CD4-positive, CD25-positive, alpha-beta regulatory T cell (primary cell): ENCODE data around the gene MCC. TPM values are rescaled to one million over a fixed set of nuclear protein-coding genes. Genes with fewer than 3 reads are reported as not detected.
A peak's percentile ranks its signal among the peaks of the same experiment; 100 is the strongest.

ENCODE experiments used
- ATAC-seq, 2 donors: fragments of 150-1000 bp; cut with Tn5 transposase; one replicate each; pipeline ENCODE4 v1.10.0; 2021; ENCODE audit warnings: low read depth in 2 of 2, moderate number of reproducible peaks in 2 of 2, moderate library complexity in 1 of 2
- DNase-seq, 3 donors: peaks; one replicate each; pipeline versions ENCODE4 v3.0.0 to v3.0.0-alpha.2; 2012 to 2022; ENCODE audit warnings: mixed read lengths in 1 of 3
- H3K27ac ChIP-seq: one replicate; pipeline ENCODE4 v1.7.0; 2013; ENCODE audit warnings: mild to moderate bottlenecking, low read length; ENCODE audit not compliant: insufficient read depth, poor library complexity, severe bottlenecking
- H3K27me3 ChIP-seq: one replicate; pipeline ENCODE4 v1.7.0; 2013; ENCODE audit warnings: low read length; ENCODE audit not compliant: control insufficient read depth, insufficient read depth
- H3K36me3 ChIP-seq: one replicate; pipeline ENCODE4 v1.7.0; 2013; ENCODE audit warnings: mild to moderate bottlenecking, low read length, moderate library complexity; ENCODE audit not compliant: control insufficient read depth, insufficient read depth
- H3K4me1 ChIP-seq: 2 replicates; pipeline ENCODE4 v1.7.0; 2013; ENCODE audit warnings: mild to moderate bottlenecking, low read length; ENCODE audit not compliant: insufficient read depth, control insufficient read depth, poor library complexity, severe bottlenecking
- H3K4me3 ChIP-seq: one replicate; pipeline ENCODE4 v1.7.0; 2013; ENCODE audit warnings: low read depth, mild to moderate bottlenecking, low read length, moderate library complexity
- H3K9me3 ChIP-seq, 2 experiments: 1 replicate in 1 of 2; 2 replicates in 1 of 2; pipeline ENCODE4 v1.7.0; 2013; ENCODE audit warnings: low read length in 2 of 2, mild to moderate bottlenecking in 1 of 2, moderate library complexity in 1 of 2; ENCODE audit not compliant: control insufficient read depth in 2 of 2
- H3K27ac Mint-ChIP-seq, 3 donors: one replicate each; pipeline ENCODE4 v1.8.0; 2020 to 2022; ENCODE audit warnings: mild to moderate bottlenecking in 3 of 3, mixed read lengths in 3 of 3, moderate library complexity in 2 of 3
- H3K27me3 Mint-ChIP-seq: one replicate; pipeline ENCODE4 v1.8.0; 2022; ENCODE audit warnings: mild to moderate bottlenecking, mixed read lengths
- H3K36me3 Mint-ChIP-seq: one replicate; pipeline ENCODE4 v1.8.0; 2020; ENCODE audit warnings: mixed read lengths
- H3K4me1 Mint-ChIP-seq, 4 donors: one replicate each; pipeline ENCODE4 v1.8.0; 2020 to 2022; ENCODE audit warnings: mixed read lengths in 4 of 4, mild to moderate bottlenecking in 1 of 4
- H3K4me3 Mint-ChIP-seq, 4 donors: one replicate each; pipeline ENCODE4 v1.8.0; 2020 to 2022; ENCODE audit warnings: mild to moderate bottlenecking in 4 of 4, mixed read lengths in 4 of 4, moderate library complexity in 3 of 4
- H3K9me3 Mint-ChIP-seq, 7 donors: one replicate each; pipeline ENCODE4 v1.8.0; 2020 to 2022; ENCODE audit warnings: mixed read lengths in 7 of 7, mild to moderate bottlenecking in 3 of 7, moderate library complexity in 2 of 7
- polyA plus RNA-seq, 4 donors: library from polyadenylated mRNA; unstranded; fragments of 300-500 nt; fragmentation: Illumina TruSeq; gene quantifications; one replicate each; pipeline ENCODE4 v1.2.3, GENCODE V29; 2021
- total RNA-seq: library from RNA; stranded (reverse); gene quantifications from one replicate; pipeline ENCODE4 v1.2.3, GENCODE V29; 2022

MCC gene
- total and polyA plus RNA-seq, 5 donors from 2014 or later, result 0.47 to 11.1 (median 3.4) TPM

- DNase-seq (no peak), ATAC-seq (no peak)
- Histone ChIP-seq H3K36me3 (no peaks in the 10 kb centered on the region), H3K27me3 (no peaks in the 10 kb centered on the region), H3K4me1 (no peaks in the 10 kb centered on the region), H3K9me3 (no peaks in the 10 kb centered on the region), H3K4me3 (no peak overlapping the region), H3K27ac (no peak overlapping the region)
- Mint-ChIP-seq H3K27me3 (peaks cover 13% of the 10 kb centered on the region), H3K4me1 (peaks cover 0 to 13% (median 11%) of the 10 kb centered on the region in 4 donors), H3K36me3 (peaks cover 4% of the 10 kb centered on the region), H3K4me3 (no peak overlapping the region), H3K27ac (no peak overlapping the region), H3K9me3 (no peaks in the 10 kb centered on the region)
Measured at GRCh38 chr5:113384782-113385285, 103.4 kb downstream of the MCC start.

GRCh38 chr5:113382731-113383130 lies 105.5 kb downstream of the MCC start:
- H3K27me3 ChIP-seq, result no peaks in the 10 kb centered on the region
- H3K4me3 ChIP-seq, result no peak overlapping the region
- ATAC-seq (no peak), DNase-seq (no peak)
- Mint-ChIP-seq H3K4me1 (peaks cover 11 to 32% (median 27%) of the 10 kb centered on the region in 4 donors), H3K4me3 (no peak overlapping the region), H3K27ac (no peak overlapping the region), H3K27me3 (peaks cover 7% of the 10 kb centered on the region), H3K9me3 (no peaks in the 10 kb centered on the region), H3K36me3 (no peaks in the 10 kb centered on the region)
- H3K36me3 ChIP-seq, result no peaks in the 10 kb centered on the region
- no peaks in the 10 kb centered on the region for H3K9me3 ChIP-seq
- no peak overlapping the region for H3K27ac ChIP-seq
- H3K4me1 ChIP-seq, result peaks cover 18% of the 10 kb centered on the region

- no peak for ATAC-seq
- H3K9me3 ChIP-seq, result no peaks in the 10 kb centered on the region
- DNase-seq, result no peak
- peaks cover 18 to 40% (median 33%) of the 10 kb centered on the region in 4 donors for H3K4me1 Mint-ChIP-seq
- H3K4me3 Mint-ChIP-seq, result no peak overlapping the region
- H3K9me3 Mint-ChIP-seq, result no peaks in the 10 kb centered on the region
- H3K36me3 Mint-ChIP-seq, result no peaks in the 10 kb centered on the region
- H3K27ac Mint-ChIP-seq, result no peak overlapping the region
- no peak overlapping the region for H3K4me3 ChIP-seq
- H3K27me3 Mint-ChIP-seq, result peaks cover 7% of the 10 kb centered on the region
- peaks cover 23% of the 10 kb centered on the region for H3K4me1 ChIP-seq
- no peaks in the 10 kb centered on the region for H3K36me3 ChIP-seq
- H3K27ac ChIP-seq, result no peak overlapping the region
- no peaks in the 10 kb centered on the region for H3K27me3 ChIP-seq
Measured at GRCh38 chr5:113381791-113382190, 106.5 kb downstream of the MCC start.

- H3K4me1 ChIP-seq, result peaks cover 23% of the 10 kb centered on the region
- peaks cover 18 to 47% (median 35%) of the 10 kb centered on the region in 4 donors for H3K4me1 Mint-ChIP-seq
Measured at GRCh38 chr5:113380807-113381326, 107.4 kb downstream of the MCC start.

GRCh38 chr5:113379936-113380806 lies 108.1 kb downstream of the MCC start:
- no peak overlapping the region for H3K4me3 Mint-ChIP-seq
- peaks cover 18 to 47% (median 35%) of the 10 kb centered on the region in 4 donors for H3K4me1 Mint-ChIP-seq
- Histone ChIP-seq H3K4me3 (no peak overlapping the region), H3K36me3 (no peaks in the 10 kb centered on the region), H3K27me3 (no peaks in the 10 kb centered on the region), H3K27ac (no peak overlapping the region), H3K4me1 (peaks cover 23% of the 10 kb centered on the region), H3K9me3 (no peaks in the 10 kb centered on the region)
- H3K27ac Mint-ChIP-seq, result peak overlapping the region; percentile 27 to 85 (median 68)
- no peaks in the 10 kb centered on the region for H3K9me3 Mint-ChIP-seq
- DNase-seq, result no peak
- H3K27me3 Mint-ChIP-seq, result peaks cover 4% of the 10 kb centered on the region
- H3K36me3 Mint-ChIP-seq, result no peaks in the 10 kb centered on the region
- no peak for ATAC-seq

More at GRCh38 chr5:113380807-113381326, 107.4 kb downstream of the MCC start:
- ATAC-seq (no peak), DNase-seq (no peak)
- no peaks in the 10 kb centered on the region for H3K36me3 Mint-ChIP-seq
- H3K9me3 ChIP-seq, result no peaks in the 10 kb centered on the region
- no peaks in the 10 kb centered on the region for H3K27me3 ChIP-seq
- H3K4me3 Mint-ChIP-seq, result no peak overlapping the region
- no peak overlapping the region for H3K27ac ChIP-seq
- peak overlapping the region in 1 of 3 donors; percentile 27 for H3K27ac Mint-ChIP-seq
- no peaks in the 10 kb centered on the region for H3K36me3 ChIP-seq
- peaks cover 7% of the 10 kb centered on the region for H3K27me3 Mint-ChIP-seq
- no peaks in the 10 kb centered on the region for H3K9me3 Mint-ChIP-seq
- H3K4me3 ChIP-seq, result no peak overlapping the region

- H3K27me3 ChIP-seq, result no peaks in the 10 kb centered on the region
- Mint-ChIP-seq H3K4me1 (peaks cover 18 to 47% (median 38%) of the 10 kb centered on the region in 4 donors), H3K27me3 (peaks cover 4% of the 10 kb centered on the region), H3K9me3 (no peaks in the 10 kb centered on the region), H3K4me3 (peak overlapping the region; percentile 16 to 69 (median 60)), H3K36me3 (no peaks in the 10 kb centered on the region), H3K27ac (peak overlapping the region in 2 of 3 donors; percentile 49 to 67)
- H3K4me3 ChIP-seq, result peak overlapping the region; percentile 71
- ATAC-seq (peak; percentile 48 to 56), DNase-seq (peak; percentile 27 to 79 (median 46))
- no peaks in the 10 kb centered on the region for H3K9me3 ChIP-seq
- peaks cover 23% of the 10 kb centered on the region for H3K4me1 ChIP-seq
- H3K36me3 ChIP-seq, result no peaks in the 10 kb centered on the region
- no peak overlapping the region for H3K27ac ChIP-seq
Measured at GRCh38 chr5:113378959-113379541, 109.2 kb downstream of the MCC start.

- Histone ChIP-seq H3K9me3 (no peaks in the 10 kb centered on the region), H3K27me3 (no peaks in the 10 kb centered on the region), H3K4me1 (peaks cover 23% of the 10 kb centered on the region), H3K4me3 (peak overlapping the region; percentile 71), H3K27ac (no peak overlapping the region), H3K36me3 (no peaks in the 10 kb centered on the region)
- no peak for DNase-seq
- no peaks in the 10 kb centered on the region for H3K36me3 Mint-ChIP-seq
- H3K9me3 Mint-ChIP-seq, result no peaks in the 10 kb centered on the region
- H3K4me1 Mint-ChIP-seq, result peaks cover 18 to 47% (median 39%) of the 10 kb centered on the region in 4 donors
- ATAC-seq, result no peak
- no peaks in the 10 kb centered on the region for H3K27me3 Mint-ChIP-seq
- peak overlapping the region in 2 of 3 donors; percentile 49 to 67 for H3K27ac Mint-ChIP-seq
- H3K4me3 Mint-ChIP-seq, result peak overlapping the region; percentile 35 to 69 (median 64)
Measured at GRCh38 chr5:113378514-113378913, 109.7 kb downstream of the MCC start.
